ENCODE measurements around the gene LHPP.

- TF ChIP-seq CTCF (IDR thresholded peaks at IDR 0.05 in 2 of 3, conservative IDR thresholded peaks at IDR 0.05 in 1 of 3; ENCODE audit: control insufficient read depth in 2 of 3, extremely low read depth in 1 of 3, insufficient read depth in 1 of 3, low read depth in 3 of 3, low read length in 3 of 3) = no peak
- no peak for TF ChIP-seq MAX (IDR thresholded peaks at IDR 0.05; ENCODE audit: low read depth, low read length)
These were observed 181.8 kb downstream of the LHPP start for GRCh38 chr10:124643330-124644009.
